GM23338 (cell line): Measurements from ENCODE around the gene MRPS6. TPM values are rescaled to one million over a fixed set of nuclear protein-coding genes. Genes with fewer than 3 reads are reported as not detected.

Experiments used
- ATAC-seq: fragments of 200-7000 bp; cut with Tn5 transposase; 3 replicates; pipeline ENCODE4 v1.9.1; 2020
- DNase-seq: peaks from one replicate; pipeline ENCODE4 v3.0.0-alpha.2; 2015; ENCODE audit warnings: low spot score
- H2AFZ ChIP-seq: fragments of 200-600 bp; sonication (generic); 2 replicates; pipeline ENCODE4 v1.8.0; 2016; ENCODE audit warnings: antibody characterized with exemption, mild to moderate bottlenecking, moderate library complexity
- H3F3A ChIP-seq: fragments of 200-600 bp; sonication (generic); replicated peaks from 2 replicates; pipeline ENCODE4 v1.8.0; 2017; ENCODE audit warnings: antibody characterized with exemption, mixed run types, low read depth
- H3K27ac ChIP-seq: fragments of 200-600 bp; sonication (generic); 2 replicates; pipeline ENCODE4 v1.6.1; 2016; ENCODE audit warnings: low read depth
- H3K27me3 ChIP-seq: fragments of 200-600 bp; sonication (generic); 2 replicates; pipeline ENCODE4 v1.8.0; 2016; ENCODE audit warnings: mild to moderate bottlenecking, mixed run types, moderate library complexity; ENCODE audit not compliant: insufficient read depth
- H3K36me3 ChIP-seq: fragments of 200-600 bp; sonication (generic); 2 replicates; pipeline ENCODE4 v1.8.0; 2016; ENCODE audit warnings: mild to moderate bottlenecking; ENCODE audit not compliant: insufficient read depth
- H3K4me1 ChIP-seq: fragments of 200-600 bp; sonication (generic); 2 replicates; pipeline ENCODE4 v1.8.0; 2016; ENCODE audit warnings: mild to moderate bottlenecking, moderate library complexity; ENCODE audit not compliant: insufficient read depth
- H3K4me2 ChIP-seq: fragments of 200-600 bp; sonication (generic); 2 replicates; pipeline ENCODE4 v1.7.1; 2017; ENCODE audit warnings: mixed run types
- H3K4me3 ChIP-seq: fragments of 200-600 bp; sonication (generic); 2 replicates; pipeline ENCODE4 v1.6.1; 2016; ENCODE audit warnings: mixed run types
- H3K79me2 ChIP-seq: fragments of 200-600 bp; sonication (generic); replicated peaks from 2 replicates; pipeline ENCODE4 v1.8.0; 2017; ENCODE audit warnings: mild to moderate bottlenecking; ENCODE audit not compliant: insufficient read depth
- H3K9me2 ChIP-seq: fragments of 200-600 bp; sonication (generic); 2 replicates; pipeline ENCODE4 v1.8.0; 2017; ENCODE audit not compliant: insufficient read depth
- H4K20me1 ChIP-seq: fragments of 200-600 bp; sonication (generic); replicated peaks from 2 replicates; pipeline ENCODE4 v1.8.0; 2017; ENCODE audit warnings: mild to moderate bottlenecking; ENCODE audit not compliant: insufficient read depth
- H3K27ac Mint-ChIP-seq: 2 replicates; pipeline ENCODE4 v1.8.0; 2020; ENCODE audit warnings: inconsistent platforms, mild to moderate bottlenecking, moderate library complexity, mixed read lengths
- H3K27me3 Mint-ChIP-seq: 3 replicates; pipeline ENCODE4 v1.8.0; 2022; ENCODE audit warnings: low read depth, mild to moderate bottlenecking, moderate library complexity, mixed read lengths, inconsistent platforms; ENCODE audit not compliant: insufficient read depth, poor library complexity
- H3K36me3 Mint-ChIP-seq: 3 replicates; pipeline ENCODE4 v1.8.0; 2021; ENCODE audit warnings: low read depth, mild to moderate bottlenecking, inconsistent platforms, moderate library complexity, mixed read lengths
- H3K4me1 Mint-ChIP-seq: 3 replicates; pipeline ENCODE4 v1.8.0; 2020; ENCODE audit warnings: mild to moderate bottlenecking, inconsistent platforms, mixed read lengths
- H3K4me3 Mint-ChIP-seq: 3 replicates; pipeline ENCODE4 v1.8.0; 2021; ENCODE audit warnings: moderate library complexity, mild to moderate bottlenecking, inconsistent platforms, mixed read lengths
- H3K9me3 Mint-ChIP-seq: 3 replicates; pipeline ENCODE4 v1.8.0; 2020; ENCODE audit warnings: moderate library complexity, mild to moderate bottlenecking, inconsistent platforms, mixed read lengths
- EZH2phosphoT487 ChIP-seq: fragments of 200-600 bp; sonication (generic); IDR thresholded peaks from one replicate; pipeline ENCODE4 v1.8.1; 2018; ENCODE audit warnings: antibody characterized with exemption; ENCODE audit not compliant: unreplicated experiment
- JUNB ChIP-seq: IDR thresholded peaks from one replicate; pipeline ENCODE4 v1.6.1; 2016; ENCODE audit warnings: antibody characterized with exemption; ENCODE audit not compliant: unreplicated experiment
- POLR2AphosphoS5 ChIP-seq: IDR thresholded peaks from 2 replicates; pipeline ENCODE4 v1.6.1; 2016; ENCODE audit warnings: antibody characterized with exemption, low read depth
- STAT1 ChIP-seq: IDR thresholded peaks from one replicate; pipeline ENCODE4 v1.6.1; 2016; ENCODE audit warnings: antibody characterized with exemption; ENCODE audit not compliant: unreplicated experiment
- ZNF114 ChIP-seq: fragments of 250-450 bp; sonication (Bioruptor Pico); IDR thresholded peaks from 2 replicates; pipeline ENCODE4 v1.5.0; 2020; ENCODE audit warnings: mild to moderate bottlenecking, moderate library complexity
- ZNF331 ChIP-seq: fragments of 250-450 bp; sonication (Bioruptor Pico); IDR thresholded peaks from 2 replicates; pipeline ENCODE4 v1.5.0; 2020; ENCODE audit warnings: low read depth, mild to moderate bottlenecking, moderate library complexity
- polyA plus RNA-seq: library from polyadenylated mRNA; unstranded; fragments of >200 nt; fragmentation: Nextera tagmentation; extraction: Ambion mirVana; gene quantifications from 2 replicates; pipeline ENCODE4 v1.2.1, GENCODE V29; 2016
- total RNA-seq: library from RNA; depleted of rRNA; stranded (reverse); fragments of >200 nt; shearing (Covaris generic); gene quantifications from 2 replicates; pipeline ENCODE4 v1.2.3, GENCODE V29; 2014
- TF ChIP-seq, protein P1 (sequence below): IDR thresholded peaks from one replicate; pipeline ENCODE4 v1.6.1; 2018; ENCODE audit warnings: antibody characterized with exemption; ENCODE audit not compliant: unreplicated experiment
- TF ChIP-seq, protein P2 (sequence below): IDR thresholded peaks from 2 replicates; pipeline ENCODE4 v1.6.1; 2016; ENCODE audit warnings: antibody characterized with exemption
- TF ChIP-seq, protein P3 (sequence below): fragments of 250-450 bp; sonication (Bioruptor Pico); IDR thresholded peaks from 2 replicates; pipeline ENCODE4 v1.5.0; 2020; ENCODE audit warnings: mild to moderate bottlenecking, moderate library complexity

Gene MRPS6
- total and polyA plus RNA-seq, 2 experiments from 2014 or later = 80.5 to 242 TPM

DNA sequence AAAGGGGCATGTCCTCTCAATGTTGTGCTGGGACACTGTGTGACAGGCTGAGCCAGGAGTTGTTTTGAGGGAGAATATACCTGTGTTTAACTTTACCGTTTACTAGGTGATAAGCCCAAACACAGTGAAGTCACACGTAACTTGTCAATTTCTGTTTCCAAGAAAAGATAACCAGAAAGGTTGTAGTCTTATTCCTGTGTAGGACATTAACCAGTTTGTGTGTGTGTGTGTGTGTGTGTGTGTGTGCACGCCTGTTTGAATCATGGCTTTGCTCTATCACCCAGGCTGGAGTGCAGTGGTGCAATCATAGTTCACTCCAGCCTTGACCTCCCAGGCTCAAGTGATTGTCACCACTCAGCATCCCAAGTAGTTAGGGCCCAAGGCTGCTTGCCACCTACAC, 83.6 kb downstream of the MRPS6 start (continued):
- TF ChIP-seq, protein P1, sequence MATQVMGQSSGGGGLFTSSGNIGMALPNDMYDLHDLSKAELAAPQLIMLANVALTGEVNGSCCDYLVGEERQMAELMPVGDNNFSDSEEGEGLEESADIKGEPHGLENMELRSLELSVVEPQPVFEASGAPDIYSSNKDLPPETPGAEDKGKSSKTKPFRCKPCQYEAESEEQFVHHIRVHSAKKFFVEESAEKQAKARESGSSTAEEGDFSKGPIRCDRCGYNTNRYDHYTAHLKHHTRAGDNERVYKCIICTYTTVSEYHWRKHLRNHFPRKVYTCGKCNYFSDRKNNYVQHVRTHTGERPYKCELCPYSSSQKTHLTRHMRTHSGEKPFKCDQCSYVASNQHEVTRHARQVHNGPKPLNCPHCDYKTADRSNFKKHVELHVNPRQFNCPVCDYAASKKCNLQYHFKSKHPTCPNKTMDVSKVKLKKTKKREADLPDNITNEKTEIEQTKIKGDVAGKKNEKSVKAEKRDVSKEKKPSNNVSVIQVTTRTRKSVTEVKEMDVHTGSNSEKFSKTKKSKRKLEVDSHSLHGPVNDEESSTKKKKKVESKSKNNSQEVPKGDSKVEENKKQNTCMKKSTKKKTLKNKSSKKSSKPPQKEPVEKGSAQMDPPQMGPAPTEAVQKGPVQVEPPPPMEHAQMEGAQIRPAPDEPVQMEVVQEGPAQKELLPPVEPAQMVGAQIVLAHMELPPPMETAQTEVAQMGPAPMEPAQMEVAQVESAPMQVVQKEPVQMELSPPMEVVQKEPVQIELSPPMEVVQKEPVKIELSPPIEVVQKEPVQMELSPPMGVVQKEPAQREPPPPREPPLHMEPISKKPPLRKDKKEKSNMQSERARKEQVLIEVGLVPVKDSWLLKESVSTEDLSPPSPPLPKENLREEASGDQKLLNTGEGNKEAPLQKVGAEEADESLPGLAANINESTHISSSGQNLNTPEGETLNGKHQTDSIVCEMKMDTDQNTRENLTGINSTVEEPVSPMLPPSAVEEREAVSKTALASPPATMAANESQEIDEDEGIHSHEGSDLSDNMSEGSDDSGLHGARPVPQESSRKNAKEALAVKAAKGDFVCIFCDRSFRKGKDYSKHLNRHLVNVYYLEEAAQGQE = no peak
- TF ChIP-seq, protein P2, sequence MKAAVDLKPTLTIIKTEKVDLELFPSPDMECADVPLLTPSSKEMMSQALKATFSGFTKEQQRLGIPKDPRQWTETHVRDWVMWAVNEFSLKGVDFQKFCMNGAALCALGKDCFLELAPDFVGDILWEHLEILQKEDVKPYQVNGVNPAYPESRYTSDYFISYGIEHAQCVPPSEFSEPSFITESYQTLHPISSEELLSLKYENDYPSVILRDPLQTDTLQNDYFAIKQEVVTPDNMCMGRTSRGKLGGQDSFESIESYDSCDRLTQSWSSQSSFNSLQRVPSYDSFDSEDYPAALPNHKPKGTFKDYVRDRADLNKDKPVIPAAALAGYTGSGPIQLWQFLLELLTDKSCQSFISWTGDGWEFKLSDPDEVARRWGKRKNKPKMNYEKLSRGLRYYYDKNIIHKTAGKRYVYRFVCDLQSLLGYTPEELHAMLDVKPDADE = no peak
- TF ChIP-seq POLR2AphosphoS5 = no peak
- no peak for TF ChIP-seq ZNF114 (CRISPR knock-in tag)
- TF ChIP-seq EZH2phosphoT487 = no peak

DNA sequence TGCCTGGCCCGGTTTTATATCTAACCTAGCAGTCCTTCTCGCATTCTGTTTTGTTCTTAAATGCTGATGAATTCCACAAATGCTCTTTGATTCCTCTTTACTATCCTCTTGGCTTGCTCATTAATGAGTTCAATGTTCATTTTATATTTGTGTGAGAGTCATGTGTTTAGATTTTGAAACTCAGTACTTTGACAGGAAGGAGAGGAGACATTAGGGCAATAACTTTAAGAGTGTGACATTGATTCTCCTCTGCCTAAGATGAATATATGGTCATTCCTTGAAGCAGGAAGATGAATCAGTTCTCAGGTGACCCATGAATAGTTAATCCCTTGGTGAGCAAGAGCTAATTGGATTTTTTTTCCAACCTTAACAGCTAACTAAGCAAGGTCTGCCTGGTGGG, 84.1 kb downstream of the MRPS6 start:
- Histone ChIP-seq H3K36me3 (no peaks in the 10 kb centered on the region), H3K4me3 (no peak overlapping the region), H3K27ac (no peak overlapping the region; the same call in 1 of the 2 replicates), H4K20me1 (no peaks in the 10 kb centered on the region), H3K79me2 (no peaks in the 10 kb centered on the region), H2AFZ (no peak overlapping the region), H3F3A (no peaks in the 10 kb centered on the region), H3K4me1 (peaks cover 10% of the 10 kb centered on the region; the same call in 1 of the 2 replicates), H3K27me3 (no peaks in the 10 kb centered on the region), H3K9me2 (0 out of 2 replicates have a peak, but pooled peaks cover 4% of the 10 kb centered on the region), H3K4me2 (no peak overlapping the region)
- Mint-ChIP-seq H3K27me3 (peaks cover 8% of the 10 kb centered on the region), H3K27ac (no peak overlapping the region), H3K9me3 (peaks cover 27% of the 10 kb centered on the region), H3K36me3 (peaks cover 31% of the 10 kb centered on the region), H3K4me1 (0 out of 3 replicates have a peak, but pooled peaks cover 4% of the 10 kb centered on the region), H3K4me3 (no peak overlapping the region)
- ATAC-seq (no peak), DNase-seq (no peak)
- TF ChIP-seq, protein P3, sequence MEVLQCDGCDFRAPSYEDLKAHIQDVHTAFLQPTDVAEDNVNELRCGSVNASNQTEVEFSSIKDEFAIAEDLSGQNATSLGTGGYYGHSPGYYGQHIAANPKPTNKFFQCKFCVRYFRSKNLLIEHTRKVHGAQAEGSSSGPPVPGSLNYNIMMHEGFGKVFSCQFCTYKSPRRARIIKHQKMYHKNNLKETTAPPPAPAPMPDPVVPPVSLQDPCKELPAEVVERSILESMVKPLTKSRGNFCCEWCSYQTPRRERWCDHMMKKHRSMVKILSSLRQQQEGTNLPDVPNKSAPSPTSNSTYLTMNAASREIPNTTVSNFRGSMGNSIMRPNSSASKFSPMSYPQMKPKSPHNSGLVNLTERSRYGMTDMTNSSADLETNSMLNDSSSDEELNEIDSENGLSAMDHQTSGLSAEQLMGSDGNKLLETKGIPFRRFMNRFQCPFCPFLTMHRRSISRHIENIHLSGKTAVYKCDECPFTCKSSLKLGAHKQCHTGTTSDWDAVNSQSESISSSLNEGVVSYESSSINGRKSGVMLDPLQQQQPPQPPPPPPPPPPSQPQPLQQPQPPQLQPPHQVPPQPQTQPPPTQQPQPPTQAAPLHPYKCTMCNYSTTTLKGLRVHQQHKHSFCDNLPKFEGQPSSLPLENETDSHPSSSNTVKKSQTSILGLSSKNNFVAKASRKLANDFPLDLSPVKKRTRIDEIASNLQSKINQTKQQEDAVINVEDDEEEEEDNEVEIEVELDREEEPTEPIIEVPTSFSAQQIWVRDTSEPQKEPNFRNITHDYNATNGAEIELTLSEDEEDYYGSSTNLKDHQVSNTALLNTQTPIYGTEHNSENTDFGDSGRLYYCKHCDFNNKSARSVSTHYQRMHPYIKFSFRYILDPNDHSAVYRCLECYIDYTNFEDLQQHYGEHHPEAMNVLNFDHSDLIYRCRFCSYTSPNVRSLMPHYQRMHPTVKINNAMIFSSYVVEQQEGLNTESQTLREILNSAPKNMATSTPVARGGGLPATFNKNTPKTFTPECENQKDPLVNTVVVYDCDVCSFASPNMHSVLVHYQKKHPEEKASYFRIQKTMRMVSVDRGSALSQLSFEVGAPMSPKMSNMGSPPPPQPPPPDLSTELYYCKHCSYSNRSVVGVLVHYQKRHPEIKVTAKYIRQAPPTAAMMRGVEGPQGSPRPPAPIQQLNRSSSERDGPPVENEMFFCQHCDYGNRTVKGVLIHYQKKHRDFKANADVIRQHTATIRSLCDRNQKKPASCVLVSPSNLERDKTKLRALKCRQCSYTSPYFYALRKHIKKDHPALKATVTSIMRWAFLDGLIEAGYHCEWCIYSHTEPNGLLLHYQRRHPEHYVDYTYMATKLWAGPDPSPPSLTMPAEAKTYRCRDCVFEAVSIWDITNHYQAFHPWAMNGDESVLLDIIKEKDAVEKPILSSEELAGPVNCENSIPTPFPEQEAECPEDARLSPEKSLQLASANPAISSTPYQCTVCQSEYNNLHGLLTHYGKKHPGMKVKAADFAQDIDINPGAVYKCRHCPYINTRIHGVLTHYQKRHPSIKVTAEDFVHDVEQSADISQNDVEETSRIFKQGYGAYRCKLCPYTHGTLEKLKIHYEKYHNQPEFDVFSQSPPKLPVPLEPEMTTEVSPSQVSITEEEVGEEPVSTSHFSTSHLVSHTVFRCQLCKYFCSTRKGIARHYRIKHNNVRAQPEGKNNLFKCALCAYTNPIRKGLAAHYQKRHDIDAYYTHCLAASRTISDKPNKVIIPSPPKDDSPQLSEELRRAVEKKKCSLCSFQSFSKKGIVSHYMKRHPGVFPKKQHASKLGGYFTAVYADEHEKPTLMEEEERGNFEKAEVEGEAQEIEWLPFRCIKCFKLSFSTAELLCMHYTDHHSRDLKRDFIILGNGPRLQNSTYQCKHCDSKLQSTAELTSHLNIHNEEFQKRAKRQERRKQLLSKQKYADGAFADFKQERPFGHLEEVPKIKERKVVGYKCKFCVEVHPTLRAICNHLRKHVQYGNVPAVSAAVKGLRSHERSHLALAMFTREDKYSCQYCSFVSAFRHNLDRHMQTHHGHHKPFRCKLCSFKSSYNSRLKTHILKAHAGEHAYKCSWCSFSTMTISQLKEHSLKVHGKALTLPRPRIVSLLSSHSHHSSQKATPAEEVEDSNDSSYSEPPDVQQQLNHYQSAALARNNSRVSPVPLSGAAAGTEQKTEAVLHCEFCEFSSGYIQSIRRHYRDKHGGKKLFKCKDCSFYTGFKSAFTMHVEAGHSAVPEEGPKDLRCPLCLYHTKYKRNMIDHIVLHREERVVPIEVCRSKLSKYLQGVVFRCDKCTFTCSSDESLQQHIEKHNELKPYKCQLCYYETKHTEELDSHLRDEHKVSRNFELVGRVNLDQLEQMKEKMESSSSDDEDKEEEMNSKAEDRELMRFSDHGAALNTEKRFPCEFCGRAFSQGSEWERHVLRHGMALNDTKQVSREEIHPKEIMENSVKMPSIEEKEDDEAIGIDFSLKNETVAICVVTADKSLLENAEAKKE (CRISPR knock-in tag) = no peak
- TF ChIP-seq, protein P2 = no peak
- TF ChIP-seq ZNF331 (CRISPR knock-in tag) (no peak), JUNB (no peak), STAT1 (no peak)
- TF ChIP-seq, protein P1 = no peak
